GM23338 (cell line): ENCODE measurements around the gene SFT2D3.

Source experiments
- CREB1 ChIP-seq: fragments of 250-450 bp; sonication (Bioruptor Pico); IDR thresholded peaks from 2 replicates; pipeline ENCODE4 v1.5.0; 2020; ENCODE audit warnings: low read depth, mild to moderate bottlenecking, moderate library complexity
- CTCF ChIP-seq, 2 experiments: fragments of 200-600 bp in 1 of 2; sonication (generic) in 1 of 2; conservative IDR thresholded peaks; 2 replicates each; pipeline versions ENCODE4 v1.5.1 to v1.6.1; 2016 to 2017; ENCODE audit warnings: antibody characterized with exemption in 2 of 2, low read depth in 2 of 2, mild to moderate bottlenecking in 2 of 2, moderate library complexity in 1 of 2
- ETS1 ChIP-seq: IDR thresholded peaks from 2 replicates; pipeline ENCODE4 v1.6.1; 2016; ENCODE audit warnings: antibody characterized with exemption
- EZH2 ChIP-seq: fragments of 200-600 bp; sonication (generic); IDR thresholded peaks from one replicate; pipeline ENCODE4 v1.8.0; 2017; ENCODE audit warnings: antibody characterized with exemption, mild to moderate bottlenecking, low read depth; ENCODE audit not compliant: unreplicated experiment
- JUNB ChIP-seq: IDR thresholded peaks from one replicate; pipeline ENCODE4 v1.6.1; 2016; ENCODE audit warnings: antibody characterized with exemption; ENCODE audit not compliant: unreplicated experiment
- ZNF462 ChIP-seq: fragments of 250-450 bp; sonication (Bioruptor Pico); IDR thresholded peaks from 2 replicates; pipeline ENCODE4 v1.5.0; 2020; ENCODE audit warnings: mild to moderate bottlenecking, moderate library complexity

GRCh38 chr2:127747621-127748020 lies 46.3 kb downstream of the SFT2D3 start:
- TF ChIP-seq EZH2 (no peak), ZNF462 (CRISPR knock-in tag) (no peak), CTCF (conservative IDR thresholded peaks at IDR 0.05; ENCODE audit: low read depth in 2 of 2) (no peak), ETS1 (no peak), JUNB (no peak), CREB1 (CRISPR knock-in tag) (no peak)
